Fibroblast of mammary gland (primary cell): ENCODE results near the gene MPP1.

ENCODE experiments used
- DNase-seq: peaks from one replicate; pipeline ENCODE4 v3.0.0-alpha.2; 2010; ENCODE audit warnings: low read depth
- H3K4me3 ChIP-seq: 2 replicates; pipeline ENCODE4 v1.5.1; 2011; ENCODE audit warnings: low read depth, mild to moderate bottlenecking, low read length, moderate library complexity; ENCODE audit not compliant: control insufficient read depth
- CTCF ChIP-seq: conservative IDR thresholded peaks from 2 replicates; pipeline ENCODE4 v1.5.1; 2011; ENCODE audit warnings: low read depth, low read length, inconsistent platforms; ENCODE audit not compliant: control insufficient read depth, insufficient read depth

MPP1 gene

GRCh38 chrX:154800478-154801210 lies 4.6 kb downstream of the MPP1 start:
- no peak overlapping the region for H3K4me3 ChIP-seq
- no peak for TF ChIP-seq CTCF
- DNase-seq: no peak

- peak; percentile 26 for DNase-seq
- no peak for TF ChIP-seq CTCF
These were observed 5.5 kb downstream of the MPP1 start for GRCh38 chrX:154799556-154800348.

DNA sequence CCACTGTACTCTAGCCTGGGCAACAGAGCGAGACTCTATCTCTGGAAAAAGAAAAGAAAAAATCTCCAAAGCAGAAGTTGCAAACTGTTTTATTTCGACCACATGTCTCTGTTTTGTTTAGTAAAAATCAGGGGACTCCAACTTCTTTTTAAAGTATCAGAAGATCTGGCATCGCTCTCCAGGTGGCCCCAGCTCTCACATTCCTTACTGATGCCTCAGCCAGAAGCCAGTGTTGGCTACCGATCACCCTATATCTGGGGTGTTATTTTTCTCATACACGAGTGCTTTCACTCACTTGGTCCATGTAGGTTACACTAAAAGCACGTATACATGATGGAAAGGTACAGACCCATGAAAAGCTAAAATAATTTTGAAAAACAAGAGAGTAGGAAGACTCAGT lies 8.3 kb downstream of the MPP1 start:
- TF ChIP-seq CTCF: no peak
- DNase-seq: no peak
- H3K4me3 ChIP-seq: no peak overlapping the region

More at GRCh38 chrX:154799556-154800348, 5.5 kb downstream of the MPP1 start:
- H3K4me3 ChIP-seq: no peak overlapping the region

- no peak for TF ChIP-seq CTCF
- no peak for DNase-seq
- H3K4me3 ChIP-seq: no peak overlapping the region
These were observed 10.3 kb downstream of the MPP1 start for GRCh38 chrX:154795016-154795415.

- no peak for DNase-seq
- H3K4me3 ChIP-seq: no peak overlapping the region
- no peak for TF ChIP-seq CTCF
These were observed 12.0 kb downstream of the MPP1 start for GRCh38 chrX:154793084-154793795.

DNA sequence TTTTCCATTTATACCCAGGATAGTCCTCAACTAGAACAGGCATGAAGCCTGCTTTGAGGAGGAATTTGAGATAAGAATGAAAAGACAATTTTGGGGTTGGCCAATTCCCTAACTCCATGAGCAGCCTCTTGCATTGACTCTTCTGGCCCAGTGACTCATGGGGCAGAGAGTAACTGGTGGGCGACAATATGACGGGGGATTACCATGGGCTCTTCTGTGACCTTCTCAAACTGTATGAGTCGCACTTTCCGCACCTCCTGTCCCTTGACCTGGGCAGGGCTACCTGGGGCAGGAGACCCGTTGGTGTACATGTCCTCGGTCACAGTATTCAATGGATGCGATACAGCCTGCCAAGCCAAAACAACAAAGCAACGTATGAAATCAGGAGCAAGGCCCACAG lies 13.3 kb downstream of the MPP1 start:
- no peak for TF ChIP-seq CTCF
- H3K4me3 ChIP-seq: no peak overlapping the region
- no peak for DNase-seq
